Thoracic aorta (tissue), 2 donors: ENCODE measurements around the gene MMP24OS. TPM values are rescaled to one million over a fixed set of nuclear protein-coding genes. Genes with fewer than 3 reads are reported as not detected.

Source experiments
- ATAC-seq: fragments of 150-250 bp; one replicate; pipeline ENCODE4 v1.8.0; 2017; ENCODE audit warnings: low read depth; ENCODE audit not compliant: insufficient number of reproducible peaks, low FRiP score
- DNase-seq: peaks from one replicate; pipeline ENCODE4 v3.0.0-alpha.2; 2020; ENCODE audit warnings: low spot score
- H3K27ac ChIP-seq, 2 donors: fragments of 200-600 bp; sonication (generic); 1 replicate in 1 of 2; 2 replicates in 1 of 2; pipeline ENCODE4 v1.5.1; 2016; ENCODE audit warnings: mild to moderate bottlenecking in 2 of 2, moderate library complexity in 2 of 2
- H3K27me3 ChIP-seq: fragments of 200-600 bp; sonication (generic); replicated peaks from 2 replicates; pipeline ENCODE4 v1.6.0; 2016; ENCODE audit warnings: mild to moderate bottlenecking; ENCODE audit not compliant: insufficient read depth
- H3K36me3 ChIP-seq: fragments of 200-600 bp; sonication (generic); one replicate; pipeline ENCODE4 v1.5.1; 2016
- H3K4me1 ChIP-seq, 2 donors: fragments of 200-600 bp; sonication (generic); 1 replicate in 1 of 2; 2 replicates in 1 of 2; pipeline versions ENCODE4 v1.5.1 to v1.6.0; 2016; ENCODE audit warnings: low read depth in 2 of 2, mild to moderate bottlenecking in 1 of 2; ENCODE audit not compliant: control insufficient read depth in 1 of 2
- H3K4me3 ChIP-seq: fragments of 200-600 bp; sonication (generic); 2 replicates; pipeline ENCODE4 v1.5.1; 2016; ENCODE audit warnings: mild to moderate bottlenecking
- H3K9me3 ChIP-seq: fragments of 200-600 bp; sonication (generic); 2 replicates; pipeline ENCODE4 v1.5.1; 2016
- total RNA-seq, 2 donors: library from RNA; depleted of rRNA; stranded (reverse); fragments of >200 nt; gene quantifications; one replicate each; pipeline versions ENCODE4 v1.1.0 to v1.2.3, GENCODE V29; 2016
- TF ChIP-seq, protein P1 (sequence below): fragments of 200-600 bp; sonication (generic); IDR thresholded peaks from one replicate; pipeline ENCODE4 v1.5.1; 2019; ENCODE audit warnings: antibody characterized with exemption

The MMP24OS gene
- total RNA-seq, 2 donors from 2014 or later, result 38.1 to 38.3 TPM

DNA sequence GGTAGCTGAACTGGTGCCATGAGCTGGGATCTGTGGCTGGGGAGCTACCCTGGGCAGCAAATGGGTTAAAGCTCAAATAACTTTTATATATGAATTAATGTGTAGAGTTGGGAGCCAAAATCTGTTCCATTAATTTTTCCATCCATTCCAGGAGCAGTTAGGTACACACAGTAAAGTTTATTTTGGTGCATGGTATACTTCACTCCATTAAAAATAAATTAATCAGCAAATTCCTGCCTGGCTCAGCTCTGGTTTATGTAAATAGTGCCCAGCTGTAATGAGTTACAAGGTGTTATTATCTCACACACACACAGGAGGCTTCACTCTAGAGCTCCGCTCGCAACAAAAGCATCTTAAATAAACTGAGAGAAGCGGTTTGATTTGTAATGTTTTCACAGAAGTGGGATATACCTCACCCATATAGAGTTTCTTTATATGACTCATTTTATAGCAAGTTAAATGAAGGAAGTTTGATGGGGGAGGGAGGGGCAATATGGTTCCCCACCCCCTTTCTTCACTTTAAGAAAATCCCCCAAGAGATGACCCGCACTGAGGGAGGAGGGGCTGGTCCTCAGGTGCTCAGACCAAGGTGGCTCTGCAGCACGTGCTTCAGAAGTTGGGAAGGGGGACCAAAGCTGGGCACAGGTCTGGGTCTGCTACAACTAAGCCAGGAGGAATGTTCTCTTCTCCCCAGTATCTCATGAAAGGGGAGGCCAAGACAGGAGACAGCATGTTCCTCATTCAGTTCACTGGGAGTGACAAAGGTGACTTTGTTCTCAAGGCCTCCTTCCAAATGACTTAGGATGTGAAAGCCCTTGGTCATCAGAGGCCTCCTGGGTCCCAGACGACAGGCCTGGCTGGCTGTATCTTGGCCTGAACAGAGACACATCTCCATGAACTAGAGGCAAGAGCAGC is 24.8 kb upstream of the MMP24OS start:
- Histone ChIP-seq H3K4me3 (no peak overlapping the region), H3K27ac (no peak overlapping the region), H3K9me3 (no peaks in the 10 kb centered on the region), H3K4me1 (peaks cover 18 to 26% of the 10 kb centered on the region in 2 donors), H3K27me3 (no peaks in the 10 kb centered on the region), H3K36me3 (no peaks in the 10 kb centered on the region)
- ATAC-seq (no peak), DNase-seq (no peak)
- TF ChIP-seq, protein P1, sequence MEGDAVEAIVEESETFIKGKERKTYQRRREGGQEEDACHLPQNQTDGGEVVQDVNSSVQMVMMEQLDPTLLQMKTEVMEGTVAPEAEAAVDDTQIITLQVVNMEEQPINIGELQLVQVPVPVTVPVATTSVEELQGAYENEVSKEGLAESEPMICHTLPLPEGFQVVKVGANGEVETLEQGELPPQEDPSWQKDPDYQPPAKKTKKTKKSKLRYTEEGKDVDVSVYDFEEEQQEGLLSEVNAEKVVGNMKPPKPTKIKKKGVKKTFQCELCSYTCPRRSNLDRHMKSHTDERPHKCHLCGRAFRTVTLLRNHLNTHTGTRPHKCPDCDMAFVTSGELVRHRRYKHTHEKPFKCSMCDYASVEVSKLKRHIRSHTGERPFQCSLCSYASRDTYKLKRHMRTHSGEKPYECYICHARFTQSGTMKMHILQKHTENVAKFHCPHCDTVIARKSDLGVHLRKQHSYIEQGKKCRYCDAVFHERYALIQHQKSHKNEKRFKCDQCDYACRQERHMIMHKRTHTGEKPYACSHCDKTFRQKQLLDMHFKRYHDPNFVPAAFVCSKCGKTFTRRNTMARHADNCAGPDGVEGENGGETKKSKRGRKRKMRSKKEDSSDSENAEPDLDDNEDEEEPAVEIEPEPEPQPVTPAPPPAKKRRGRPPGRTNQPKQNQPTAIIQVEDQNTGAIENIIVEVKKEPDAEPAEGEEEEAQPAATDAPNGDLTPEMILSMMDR, result no peak

DNA sequence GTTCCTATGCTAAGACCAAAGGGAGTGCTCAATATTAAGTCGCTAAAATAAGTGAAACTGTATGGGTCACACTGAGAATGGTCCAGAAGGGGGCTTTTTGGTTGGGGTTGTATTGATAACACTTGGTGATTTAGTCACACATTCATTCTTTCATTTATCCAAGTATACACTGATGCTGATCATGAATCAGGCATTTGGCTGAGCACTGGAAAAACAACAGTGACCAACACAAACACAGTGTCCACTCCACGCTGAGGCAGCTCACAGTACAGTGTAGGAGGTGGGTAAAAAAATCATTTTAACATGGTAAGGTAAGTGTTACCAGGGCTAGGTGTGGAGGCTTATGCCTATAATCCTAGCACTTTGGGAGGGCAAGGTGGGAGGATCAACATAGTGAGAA is 23.5 kb upstream of the MMP24OS start:
- no peak for ATAC-seq
- TF ChIP-seq, protein P1, result no peak
- no peaks in the 10 kb centered on the region for H3K36me3 ChIP-seq

DNA sequence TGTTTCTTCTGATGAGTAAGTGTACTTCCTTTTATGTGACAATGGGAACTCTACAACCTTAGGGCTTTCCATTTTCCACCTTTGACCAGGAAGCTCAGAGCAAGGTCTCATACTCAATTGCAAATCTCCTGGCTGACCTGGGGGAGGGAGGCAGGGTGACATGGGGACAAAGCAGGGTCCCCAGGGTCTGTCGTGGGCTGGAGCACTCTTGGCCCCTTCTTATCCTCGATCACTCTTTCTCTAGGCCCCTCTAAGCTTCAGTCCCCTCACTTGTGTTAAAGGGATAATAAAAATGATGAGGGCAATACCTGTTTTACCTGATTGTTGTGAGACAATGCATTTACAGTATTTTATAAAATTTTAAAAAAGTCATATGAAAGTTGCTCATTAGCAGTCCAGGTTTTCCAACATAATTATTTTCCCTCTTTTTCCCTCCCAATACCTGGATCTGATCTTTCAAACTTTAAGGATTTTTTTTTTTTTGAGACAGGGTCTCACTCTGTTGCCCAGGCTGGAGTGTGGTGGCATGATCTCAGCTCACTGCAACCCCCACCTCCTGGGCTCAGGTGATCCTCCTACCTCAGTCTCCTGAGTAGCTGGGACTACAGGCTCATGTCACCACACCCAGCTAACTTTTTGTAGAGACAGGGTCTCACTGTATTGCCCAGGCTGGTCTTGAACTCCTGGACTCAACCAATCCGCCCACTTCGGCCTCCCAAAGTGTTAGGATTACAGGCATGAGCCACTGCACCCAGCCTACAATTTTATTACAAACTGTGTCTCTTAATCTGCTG is 22.7 kb upstream of the MMP24OS start:
- TF ChIP-seq, protein P1, result no peak
- DNase-seq (no peak), ATAC-seq (no peak)
- no peaks in the 10 kb centered on the region for H3K9me3 ChIP-seq
- H3K4me3 ChIP-seq, result no peak overlapping the region
- no peaks in the 10 kb centered on the region for H3K27me3 ChIP-seq
- H3K27ac ChIP-seq, result no peak overlapping the region
- no peaks in the 10 kb centered on the region for H3K36me3 ChIP-seq
- peaks cover 0 to 6% of the 10 kb centered on the region in 2 donors for H3K4me1 ChIP-seq

More for the DNA sequence above, 23.5 kb upstream of the MMP24OS start:
- H3K4me1 ChIP-seq, result peaks cover 6 to 13% of the 10 kb centered on the region in 2 donors
- DNase-seq, result no peak
- no peak overlapping the region for H3K4me3 ChIP-seq
- H3K27ac ChIP-seq, result no peak overlapping the region
- no peaks in the 10 kb centered on the region for H3K27me3 ChIP-seq
- H3K9me3 ChIP-seq, result no peaks in the 10 kb centered on the region

DNA sequence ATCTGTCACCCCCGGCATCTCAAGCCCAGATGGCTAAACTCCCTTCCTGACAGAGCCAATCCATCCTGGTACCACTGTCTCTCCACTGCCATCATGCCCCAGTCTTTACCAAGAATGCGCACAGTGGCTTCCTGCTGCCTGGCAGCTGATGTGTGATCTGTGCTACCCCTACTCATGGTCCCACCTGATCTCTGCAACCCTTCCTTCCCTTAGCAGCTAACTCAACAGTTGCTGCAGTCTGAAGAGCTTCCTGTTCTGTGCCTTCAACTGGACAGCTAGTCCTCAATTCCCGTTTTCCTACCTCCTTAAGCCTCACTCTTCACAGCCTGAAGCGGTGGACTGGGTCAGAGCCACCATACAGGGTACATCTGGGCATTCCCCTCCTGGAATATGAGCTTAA is 21.9 kb upstream of the MMP24OS start:
- Histone ChIP-seq H3K36me3 (no peaks in the 10 kb centered on the region), H3K27ac (no peak overlapping the region), H3K4me1 (no peaks in the 10 kb centered on the region), H3K9me3 (no peaks in the 10 kb centered on the region), H3K4me3 (no peak overlapping the region), H3K27me3 (no peaks in the 10 kb centered on the region)
- ATAC-seq, result no peak
- no peak for DNase-seq
- TF ChIP-seq, protein P1, result no peak

DNA sequence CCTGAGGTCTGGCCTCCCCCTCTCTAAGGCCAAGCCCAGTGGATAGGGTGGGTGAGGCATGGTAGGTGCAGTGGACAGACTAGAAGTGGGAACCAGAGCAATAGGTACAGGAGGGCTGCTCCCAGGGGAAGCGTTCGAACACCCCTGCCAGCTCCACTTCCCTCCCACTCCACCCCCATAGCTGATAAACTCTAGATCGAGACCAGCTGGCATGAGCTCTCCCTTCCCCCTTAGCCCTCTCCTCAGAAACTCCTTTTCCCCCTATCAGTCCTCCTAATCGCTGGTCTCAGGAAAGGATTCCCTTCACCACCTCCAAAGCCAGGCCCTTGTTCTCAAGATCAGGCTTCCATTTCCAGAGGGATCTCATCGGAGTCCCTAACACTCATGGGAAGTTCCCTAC is 20.3 kb upstream of the MMP24OS start:
- Histone ChIP-seq H3K4me1 (no peaks in the 10 kb centered on the region), H3K27ac (no peak overlapping the region), H3K36me3 (no peaks in the 10 kb centered on the region), H3K4me3 (no peak overlapping the region), H3K27me3 (no peaks in the 10 kb centered on the region), H3K9me3 (no peaks in the 10 kb centered on the region)
- DNase-seq, result no peak
- TF ChIP-seq, protein P1, result no peak
- no peak for ATAC-seq
